GM23248 (cell line): Measurements from ENCODE around the gene ATF6.

Experiments
- EZH2 ChIP-seq: fragments of 200-600 bp; sonication (generic); IDR thresholded peaks from 2 replicates; pipeline ENCODE4 v1.6.1; 2018; ENCODE audit warnings: antibody characterized with exemption, mild to moderate bottlenecking; ENCODE audit not compliant: insufficient read depth, poor library complexity, severe bottlenecking
- EZH2phosphoT487 ChIP-seq: fragments of 200-600 bp; sonication (generic); IDR thresholded peaks from 2 replicates; pipeline ENCODE4 v1.6.1; 2018; ENCODE audit warnings: antibody characterized with exemption, moderate library complexity, mild to moderate bottlenecking, low read depth; ENCODE audit not compliant: insufficient read depth

- TF ChIP-seq EZH2 (no peak), EZH2phosphoT487 (no peak)
These were observed 6.3 kb downstream of the ATF6 start for GRCh38 chr1:161772397-161772796.
